ENCODE measurements around the gene SLC28A1.

DNA sequence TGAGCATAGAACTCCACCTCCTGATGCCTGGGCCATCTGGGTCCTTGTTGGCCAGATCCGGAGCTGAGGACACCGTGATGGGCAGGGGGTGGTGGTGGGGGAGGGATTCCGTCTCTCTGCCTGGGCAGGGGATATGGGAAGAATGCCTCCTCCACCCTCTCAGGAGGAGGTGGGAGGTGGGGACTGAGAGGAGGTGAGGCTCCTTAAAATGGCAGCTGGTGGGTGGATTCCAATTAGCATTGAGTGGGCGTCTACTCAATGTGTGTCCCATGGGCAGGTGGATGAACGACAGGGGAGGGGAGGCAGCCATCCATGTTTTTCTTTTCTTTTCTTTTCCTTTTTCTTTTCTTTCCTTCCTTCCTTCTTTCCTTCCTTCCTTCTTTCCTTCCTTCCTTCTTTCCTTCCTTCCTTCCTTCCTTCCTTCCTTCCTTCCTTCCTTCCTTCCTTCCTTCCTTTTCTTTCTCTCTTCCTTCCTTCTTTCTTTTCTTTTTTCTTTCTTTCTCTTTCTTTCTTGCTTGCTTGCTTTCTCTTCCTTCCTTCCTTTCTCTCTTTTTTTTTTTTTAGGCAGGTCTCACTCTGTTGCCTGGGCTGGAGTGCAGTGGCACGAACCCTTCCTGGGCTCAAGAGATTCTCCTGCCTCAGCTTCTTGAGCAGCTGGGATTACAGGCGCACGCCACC, 5.0 kb downstream of the SLC28A1 start:
- TF ChIP-seq, protein P1, sequence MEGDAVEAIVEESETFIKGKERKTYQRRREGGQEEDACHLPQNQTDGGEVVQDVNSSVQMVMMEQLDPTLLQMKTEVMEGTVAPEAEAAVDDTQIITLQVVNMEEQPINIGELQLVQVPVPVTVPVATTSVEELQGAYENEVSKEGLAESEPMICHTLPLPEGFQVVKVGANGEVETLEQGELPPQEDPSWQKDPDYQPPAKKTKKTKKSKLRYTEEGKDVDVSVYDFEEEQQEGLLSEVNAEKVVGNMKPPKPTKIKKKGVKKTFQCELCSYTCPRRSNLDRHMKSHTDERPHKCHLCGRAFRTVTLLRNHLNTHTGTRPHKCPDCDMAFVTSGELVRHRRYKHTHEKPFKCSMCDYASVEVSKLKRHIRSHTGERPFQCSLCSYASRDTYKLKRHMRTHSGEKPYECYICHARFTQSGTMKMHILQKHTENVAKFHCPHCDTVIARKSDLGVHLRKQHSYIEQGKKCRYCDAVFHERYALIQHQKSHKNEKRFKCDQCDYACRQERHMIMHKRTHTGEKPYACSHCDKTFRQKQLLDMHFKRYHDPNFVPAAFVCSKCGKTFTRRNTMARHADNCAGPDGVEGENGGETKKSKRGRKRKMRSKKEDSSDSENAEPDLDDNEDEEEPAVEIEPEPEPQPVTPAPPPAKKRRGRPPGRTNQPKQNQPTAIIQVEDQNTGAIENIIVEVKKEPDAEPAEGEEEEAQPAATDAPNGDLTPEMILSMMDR (IDR thresholded peaks at IDR 0.05) = no peak
- no peak for TF ChIP-seq SIN3A (IDR thresholded peaks at IDR 0.05; ENCODE audit: borderline replicate concordance, insufficient read depth, low read depth, low read length)

Measured in Panc1 (cell line).